ENCODE results near the gene DGLUCY.

DNA sequence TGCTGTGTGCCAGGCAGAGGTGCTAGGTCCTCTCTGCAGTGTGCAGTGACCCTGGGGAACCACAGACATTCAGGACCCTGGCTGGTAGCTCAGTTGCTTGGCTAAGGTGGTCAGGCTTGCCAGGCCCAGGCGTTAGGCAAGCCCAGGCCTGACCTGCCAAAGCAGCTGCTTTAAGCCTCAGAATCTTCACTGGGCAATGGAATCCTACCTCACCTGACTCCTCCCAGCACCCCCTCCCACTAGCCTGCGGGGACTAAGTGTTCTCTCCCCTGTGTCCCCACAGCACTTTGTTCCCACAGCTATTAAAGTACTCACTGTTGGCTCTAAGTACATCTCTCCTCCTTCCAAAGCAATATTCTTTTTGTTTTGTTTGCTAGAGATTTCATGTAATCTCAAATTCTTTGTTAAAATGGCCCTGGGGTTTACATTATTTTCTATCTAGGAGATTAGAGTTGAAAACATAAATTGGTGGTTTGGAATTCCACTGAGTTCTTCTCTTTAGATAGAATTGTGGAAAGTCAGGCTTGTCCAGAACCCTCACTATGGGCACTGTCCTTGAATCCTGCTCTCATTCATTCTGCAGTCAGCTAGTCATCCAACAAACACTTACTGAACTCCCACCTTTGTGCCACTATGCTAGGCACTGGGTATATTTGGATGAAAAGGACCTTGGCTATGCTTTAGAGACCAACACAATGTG, 44.4 kb downstream of the DGLUCY start:
- no peak for TF ChIP-seq CTCF (IDR thresholded peaks at IDR 0.05)
- TF ChIP-seq EZH2 (IDR thresholded peaks at IDR 0.05; ENCODE audit: borderline replicate concordance, insufficient read depth, low read depth, low read length, poor library complexity, severe bottlenecking) = no peak
